ES-I3 (cell line): ENCODE data around the gene STK10.

Experiments
- H3K36me3 ChIP-seq: 2 replicates; pipeline ENCODE4 v1.6.1; 2013; ENCODE audit warnings: mild to moderate bottlenecking, low read length, control low read depth, moderate library complexity; ENCODE audit not compliant: insufficient read depth
- H3K4me1 ChIP-seq: 2 replicates; pipeline ENCODE4 v1.6.1; 2013; ENCODE audit warnings: mild to moderate bottlenecking, control low read depth, low read length; ENCODE audit not compliant: insufficient read depth
- H3K9ac ChIP-seq: 2 replicates; pipeline ENCODE4 v1.6.1; 2013; ENCODE audit warnings: low read depth, mild to moderate bottlenecking, low read length, moderate library complexity
- H3K9me3 ChIP-seq: 2 replicates; pipeline ENCODE4 v1.6.1; 2013; ENCODE audit warnings: mild to moderate bottlenecking, low read length, moderate library complexity; ENCODE audit not compliant: control insufficient read depth, insufficient read depth

Gene STK10

GRCh38 chr5:172148381-172148780 is 39.6 kb downstream of the STK10 start:
- peaks cover 17% of the 10 kb centered on the region for H3K4me1 ChIP-seq

GRCh38 chr5:172147857-172148256 is 40.2 kb downstream of the STK10 start:
- no peaks in the 10 kb centered on the region; the same call in 1 of the 2 replicates for H3K36me3 ChIP-seq

More at GRCh38 chr5:172148381-172148780, 39.6 kb downstream of the STK10 start:
- Histone ChIP-seq H3K9ac (no peak overlapping the region), H3K9me3 (no peaks in the 10 kb centered on the region), H3K36me3 (no peaks in the 10 kb centered on the region; the same call in 1 of the 2 replicates)

GRCh38 chr5:172146748-172147092 is 41.3 kb downstream of the STK10 start:
- H3K9ac ChIP-seq, result no peak overlapping the region

More at GRCh38 chr5:172147857-172148256, 40.2 kb downstream of the STK10 start:
- Histone ChIP-seq H3K4me1 (peaks cover 17% of the 10 kb centered on the region), H3K9ac (no peak overlapping the region), H3K9me3 (no peaks in the 10 kb centered on the region)

GRCh38 chr5:172145870-172146747 is 41.9 kb downstream of the STK10 start:
- Histone ChIP-seq H3K4me1 (peaks cover 17% of the 10 kb centered on the region), H3K9me3 (no peaks in the 10 kb centered on the region), H3K36me3 (no peaks in the 10 kb centered on the region), H3K9ac (no peak overlapping the region)

More at GRCh38 chr5:172146748-172147092, 41.3 kb downstream of the STK10 start:
- no peaks in the 10 kb centered on the region; the same call in 1 of the 2 replicates for H3K36me3 ChIP-seq
- no peaks in the 10 kb centered on the region for H3K9me3 ChIP-seq
- peaks cover 17% of the 10 kb centered on the region for H3K4me1 ChIP-seq

DNA sequence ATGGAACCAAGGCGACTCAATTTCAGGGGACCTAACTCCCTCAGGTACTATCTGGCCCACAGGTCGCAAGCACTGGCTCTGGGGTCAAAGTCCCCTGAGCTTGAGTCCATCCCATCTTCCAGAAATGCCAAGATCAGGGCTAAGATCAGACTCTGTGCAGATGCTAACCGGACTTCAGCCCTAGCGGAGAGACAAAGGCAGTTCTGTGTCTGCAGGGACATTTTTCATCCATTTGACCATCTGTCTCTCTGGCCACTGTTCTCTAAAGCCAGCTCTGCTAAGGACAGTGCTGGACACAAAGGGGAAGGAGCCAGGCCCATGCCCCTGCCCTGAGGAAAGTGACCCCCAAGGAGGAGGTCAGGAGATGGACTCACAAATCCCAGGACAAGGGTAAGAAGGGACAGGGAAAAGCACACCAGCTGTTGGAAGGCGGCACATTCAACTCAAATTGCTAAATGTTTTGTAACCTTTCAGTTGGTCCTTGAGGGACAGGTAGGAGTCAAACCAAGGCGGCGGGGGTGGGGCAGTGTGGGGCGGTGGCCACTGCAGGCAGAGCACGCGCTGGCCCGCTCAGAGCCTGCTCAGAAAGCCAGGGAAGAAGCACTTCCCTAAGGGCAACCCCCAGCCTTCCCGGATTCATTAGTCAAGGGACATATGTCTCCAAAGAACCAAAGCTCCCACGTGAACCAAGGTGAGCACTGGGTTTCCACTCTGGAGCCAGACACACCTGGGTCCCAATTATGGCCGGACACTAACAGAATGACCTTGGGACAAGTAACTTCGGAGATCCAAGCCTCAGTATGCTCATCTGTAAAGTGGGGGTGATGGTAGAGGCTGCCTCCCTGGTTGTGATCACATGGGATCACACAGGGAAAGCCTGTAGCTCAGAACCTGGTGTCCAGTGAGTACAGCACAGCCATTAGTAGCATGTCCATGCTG is 42.8 kb downstream of the STK10 start:
- no peaks in the 10 kb centered on the region for H3K9me3 ChIP-seq
- no peaks in the 10 kb centered on the region for H3K36me3 ChIP-seq
- no peak overlapping the region for H3K9ac ChIP-seq
- peaks cover 17% of the 10 kb centered on the region for H3K4me1 ChIP-seq

GRCh38 chr5:172144291-172144815 is 43.7 kb downstream of the STK10 start:
- Histone ChIP-seq H3K4me1 (peaks cover 17% of the 10 kb centered on the region), H3K9me3 (no peaks in the 10 kb centered on the region), H3K9ac (no peak overlapping the region), H3K36me3 (no peaks in the 10 kb centered on the region)

- H3K36me3 ChIP-seq, result no peaks in the 10 kb centered on the region
- H3K4me1 ChIP-seq, result peaks cover 17% of the 10 kb centered on the region
- no peak overlapping the region for H3K9ac ChIP-seq
- no peaks in the 10 kb centered on the region for H3K9me3 ChIP-seq
Measured at GRCh38 chr5:172143875-172144274, 44.1 kb downstream of the STK10 start.

GRCh38 chr5:172142709-172143215 is 45.3 kb downstream of the STK10 start:
- H3K36me3 ChIP-seq, result no peaks in the 10 kb centered on the region
- peaks cover 17% of the 10 kb centered on the region for H3K4me1 ChIP-seq
- H3K9me3 ChIP-seq, result no peaks in the 10 kb centered on the region
- H3K9ac ChIP-seq, result no peak overlapping the region

DNA sequence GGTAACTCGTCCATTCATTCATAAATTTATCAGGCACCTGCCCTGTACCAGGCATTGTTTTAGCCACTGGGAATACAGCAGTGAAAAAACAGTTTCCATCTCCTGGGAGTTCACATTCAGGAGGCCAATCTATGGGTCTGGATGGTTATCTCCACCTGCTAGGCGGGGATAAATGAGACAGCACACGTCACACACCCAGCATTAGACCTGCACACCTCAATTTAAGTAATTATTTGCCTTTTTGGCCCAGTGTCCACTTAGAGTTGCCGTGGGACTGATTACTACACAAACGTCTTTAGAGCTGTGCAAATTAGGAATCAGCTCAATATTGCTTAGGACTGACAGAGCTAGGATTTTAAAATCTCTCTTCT is 46.1 kb downstream of the STK10 start:
- Histone ChIP-seq H3K36me3 (no peaks in the 10 kb centered on the region), H3K9ac (no peak overlapping the region), H3K4me1 (peaks cover 17% of the 10 kb centered on the region), H3K9me3 (no peaks in the 10 kb centered on the region; the same call in 1 of the 2 replicates)

- H3K4me1 ChIP-seq, result peaks cover 17% of the 10 kb centered on the region
- no peak overlapping the region for H3K9ac ChIP-seq
- H3K9me3 ChIP-seq, result no peaks in the 10 kb centered on the region; the same call in 1 of the 2 replicates
- no peaks in the 10 kb centered on the region for H3K36me3 ChIP-seq
Measured at GRCh38 chr5:172140866-172141265, 47.2 kb downstream of the STK10 start.

GRCh38 chr5:172140120-172140519 is 47.9 kb downstream of the STK10 start:
- Histone ChIP-seq H3K9me3 (no peaks in the 10 kb centered on the region; the same call in 1 of the 2 replicates), H3K9ac (no peak overlapping the region), H3K4me1 (peaks cover 16% of the 10 kb centered on the region), H3K36me3 (no peaks in the 10 kb centered on the region)

- no peaks in the 10 kb centered on the region; the same call in 1 of the 2 replicates for H3K9me3 ChIP-seq
- peaks cover 4% of the 10 kb centered on the region; the same call in 1 of the 2 replicates for H3K4me1 ChIP-seq
- no peaks in the 10 kb centered on the region for H3K36me3 ChIP-seq
- no peak overlapping the region for H3K9ac ChIP-seq
Measured at GRCh38 chr5:172137046-172137445, 51.0 kb downstream of the STK10 start.

- Histone ChIP-seq H3K36me3 (no peaks in the 10 kb centered on the region), H3K9ac (no peak overlapping the region), H3K4me1 (peaks cover 4% of the 10 kb centered on the region; the same call in 1 of the 2 replicates), H3K9me3 (no peaks in the 10 kb centered on the region; the same call in 1 of the 2 replicates)
Measured at GRCh38 chr5:172133359-172134029, 54.5 kb downstream of the STK10 start.
